HCT116 (cell line): ENCODE results near the gene WDR45B. TPM values are rescaled to one million over a fixed set of nuclear protein-coding genes. Genes with fewer than 3 reads are reported as not detected.

ENCODE experiments used
- ATAC-seq: fragments of 200-7000 bp; cut with Tn5 transposase; 2 replicates; pipeline ENCODE4 v1.9.1; 2020; ENCODE audit warnings: mild to moderate bottlenecking, moderate library complexity
- BruUV-seq: library from RNA; stranded (reverse); fragments of 400-500 nt; replicated peaks from 2 replicates; lab custom pipeline; 2021; lab: Mats Ljungman, UMichigan
- CTCF ChIA-PET: fragments of 300-600 bp; sonication (Branson Sonifier 250); formaldehyde crosslinking; loops from one replicate; lab custom pipeline; 2021; ENCODE audit warnings: antibody characterized with exemption; lab: Charles Lee
- POLR2A ChIA-PET: fragments of 300-600, 350-600 bp; sonication (Branson Sonifier 250); formaldehyde crosslinking; loops from one replicate; lab custom pipeline; 2021; ENCODE audit warnings: antibody characterized with exemption; lab: Charles Lee
- RAD21 ChIA-PET, 2 experiments: fragments of 300-600 bp; sonication (Branson Sonifier 250); formaldehyde crosslinking; loops; one replicate each; lab custom pipeline; 2023; ENCODE audit warnings: low total read pairs in 2 of 2; ENCODE audit not compliant: uncharacterized antibody in 2 of 2, unreplicated experiment in 2 of 2, low non-redundant PET in 1 of 2; lab: Charles Lee
- DNase-seq: peaks from one replicate; pipeline ENCODE4 v3.0.0-alpha.2; 2010; ENCODE audit warnings: low read depth, low spot score
- H2AFZ ChIP-seq: fragments of 200-600 bp; shearing (Covaris generic), sonication (generic); 2 replicates; pipeline ENCODE4 v1.6.1; 2017; ENCODE audit warnings: low read depth, mixed run types, mixed read lengths, antibody characterized with exemption, low read length; ENCODE audit not compliant: poor library complexity, severe bottlenecking
- H3K27ac ChIP-seq: 2 replicates; pipeline ENCODE4 v1.5.1; 2012; ENCODE audit warnings: low read depth, low read length
- H3K27me3 ChIP-seq: fragments of 200-600 bp; sonication (generic); 2 replicates; pipeline ENCODE4 v1.6.1; 2016; ENCODE audit warnings: mixed run types, low read length, mixed read lengths; ENCODE audit not compliant: insufficient read depth
- H3K36me3 ChIP-seq, 2 experiments: fragments of 200-500 bp in 1 of 2; fragments of 200-600 bp in 1 of 2; sonication (Bioruptor generic) in 1 of 2; sonication (generic) in 1 of 2; 2 replicates each; pipeline versions ENCODE4 v1.5.1 to v1.6.1; 2014 to 2016; ENCODE audit warnings: low read length in 2 of 2, inconsistent platforms in 1 of 2, mixed read lengths in 1 of 2, mixed run types in 1 of 2; ENCODE audit not compliant: insufficient read depth in 2 of 2, control insufficient read depth in 1 of 2
- H3K4me1 ChIP-seq, 2 experiments: fragments of 200-600 bp in 1 of 2; sonication (generic) in 1 of 2; 2 replicates each; pipeline versions ENCODE4 v1.5.1 to v1.6.1; 2012 to 2017; ENCODE audit warnings: low read length in 2 of 2, inconsistent platforms in 1 of 2, mild to moderate bottlenecking in 1 of 2, mixed read lengths in 1 of 2, mixed run types in 1 of 2, moderate library complexity in 1 of 2; ENCODE audit not compliant: insufficient read depth in 2 of 2, control insufficient read depth in 1 of 2
- H3K4me2 ChIP-seq: fragments of 200-600 bp; sonication (generic); 2 replicates; pipeline ENCODE4 v1.6.1; 2017; ENCODE audit warnings: mixed run types, low read length, mixed read lengths
- H3K4me3 ChIP-seq, 2 experiments: fragments of 200-600 bp in 1 of 2; sonication (generic) in 1 of 2; replicated peaks in 1 of 2; 2 replicates each; pipeline ENCODE4 v1.5.1; 2011 to 2016; ENCODE audit warnings: low read length in 2 of 2, control low read depth in 1 of 2, low read depth in 1 of 2, mild to moderate bottlenecking in 1 of 2, mixed read lengths in 1 of 2, mixed run types in 1 of 2
- H3K79me2 ChIP-seq: fragments of 200-600 bp; sonication (generic); 2 replicates; pipeline ENCODE4 v1.6.1; 2017; ENCODE audit warnings: mild to moderate bottlenecking, mixed run types, low read length, moderate library complexity, mixed read lengths; ENCODE audit not compliant: insufficient read depth
- H3K9ac ChIP-seq: fragments of 200-600 bp; sonication (generic); 2 replicates; pipeline ENCODE4 v1.6.1; 2016; ENCODE audit warnings: low read length, mixed read lengths
- H3K9me2 ChIP-seq: fragments of 200-600 bp; sonication (generic), shearing (Covaris generic); 2 replicates; pipeline ENCODE4 v1.6.1; 2017; ENCODE audit warnings: mixed run types, mild to moderate bottlenecking, moderate library complexity; ENCODE audit not compliant: insufficient read depth
- H3K9me3 ChIP-seq, 2 experiments: fragments of 200-500 bp in 1 of 2; fragments of 200-600 bp in 1 of 2; sonication (Bioruptor generic) in 1 of 2; sonication (generic) in 1 of 2; 2 replicates each; pipeline ENCODE4 v1.6.1; 2014 to 2017; ENCODE audit warnings: low read length in 2 of 2, mixed read lengths in 2 of 2, inconsistent platforms in 1 of 2, low read depth in 1 of 2, mild to moderate bottlenecking in 1 of 2, mixed run types in 1 of 2, moderate library complexity in 1 of 2; ENCODE audit not compliant: control insufficient read depth in 1 of 2, insufficient read depth in 1 of 2
- H4K20me1 ChIP-seq: fragments of 200-600 bp; sonication (generic), shearing (Covaris generic); 2 replicates; pipeline ENCODE4 v1.6.1; 2017; ENCODE audit warnings: mixed run types, mild to moderate bottlenecking, moderate library complexity; ENCODE audit not compliant: insufficient read depth
- ATF3 ChIP-seq: IDR thresholded peaks from 2 replicates; pipeline ENCODE4 v1.6.1; 2012
- CTCF ChIP-seq, 3 experiments: fragments of 200-600 bp in 1 of 3; sonication (generic) in 1 of 3; IDR thresholded peaks in 2 of 3; conservative IDR thresholded peaks in 1 of 3; 2 replicates each; pipeline ENCODE4 v1.5.1; 2012 to 2017; ENCODE audit warnings: low read depth in 2 of 3, low read length in 2 of 3, antibody characterized with exemption in 1 of 3, borderline replicate concordance in 1 of 3, control low read depth in 1 of 3, mild to moderate bottlenecking in 1 of 3, mixed read lengths in 1 of 3, mixed run types in 1 of 3, moderate library complexity in 1 of 3; ENCODE audit not compliant: insufficient read depth in 1 of 3
- EGR1 ChIP-seq: IDR thresholded peaks from 2 replicates; pipeline ENCODE4 v1.6.1; 2012; ENCODE audit warnings: low read depth
- EZH2phosphoT487 ChIP-seq: fragments of 200-600 bp; IDR thresholded peaks from 2 replicates; pipeline ENCODE4 v1.6.1; 2018; ENCODE audit warnings: antibody characterized with exemption, borderline replicate concordance
- JUND ChIP-seq: IDR thresholded peaks from 2 replicates; pipeline ENCODE4 v1.6.1; 2012
- POLR2A ChIP-seq: IDR thresholded peaks from 2 replicates; pipeline ENCODE4 v1.7.0; 2011; ENCODE audit warnings: borderline replicate concordance; ENCODE audit not compliant: insufficient read depth, insufficient read length; ENCODE audit errors: extremely low read depth
- SIN3A ChIP-seq: IDR thresholded peaks from 2 replicates; pipeline ENCODE4 v1.6.1; 2012; ENCODE audit warnings: low read depth
- SRF ChIP-seq: IDR thresholded peaks from 2 replicates; pipeline ENCODE4 v1.6.1; 2012; ENCODE audit warnings: low read depth
- YY1 ChIP-seq: IDR thresholded peaks from 2 replicates; pipeline ENCODE4 v1.6.1; 2011; ENCODE audit warnings: low read length, low read depth, moderate library complexity, mild to moderate bottlenecking; ENCODE audit not compliant: insufficient replicate concordance; ENCODE audit errors: extremely low read depth
- ZFX ChIP-seq: fragments of 450-650 bp; IDR thresholded peaks from 2 replicates; pipeline ENCODE4 v1.6.1; 2017
- intact Hi-C: fragments of 100-400 bp; cut with micrococcal nuclease; formaldehyde crosslinking; loops from 2 replicates; pipeline ENCODE4 v1.10.0; 2022
- total RNA-seq: library from RNA; stranded (reverse); gene quantifications from one replicate; pipeline ENCODE4 v1.2.1, GENCODE V29; 2021; ENCODE audit not compliant: unreplicated experiment
- TF ChIP-seq, protein P1 (sequence below): IDR thresholded peaks from 2 replicates; pipeline ENCODE4 v1.6.1; 2012

Gene WDR45B
- total RNA-seq, 1 experiment from 2014 or later: 117 TPM

GRCh38 chr17:82631544-82631943 lies 16.7 kb downstream of the WDR45B start:
- H3K4me3 ChIP-seq: no peak overlapping the region
- H3K4me1 ChIP-seq: no peaks in the 10 kb centered on the region
- CTCF ChIA-PET: no interaction called here
- no peak overlapping the region for H3K27ac ChIP-seq
- no peak overlapping the region for H3K4me2 ChIP-seq
- no peaks in the 10 kb centered on the region for H3K9me2 ChIP-seq
- no peak overlapping the region for H2AFZ ChIP-seq
- H4K20me1 ChIP-seq: peaks cover 25% of the 10 kb centered on the region
- DNase-seq (no peak), ATAC-seq (no peak)
- H3K36me3 ChIP-seq: peaks cover 39 to 48% of the 10 kb centered on the region in 2 experiments
- RAD21 ChIA-PET: no interaction called here
- no peak for TF ChIP-seq SIN3A
- TF ChIP-seq ATF3: no peak
- no peak for TF ChIP-seq EZH2phosphoT487
- TF ChIP-seq SRF: no peak
- TF ChIP-seq POLR2A: no peak
- TF ChIP-seq CTCF (IDR thresholded peaks at IDR 0.05 in 2 of 3, conservative IDR thresholded peaks at IDR 0.05 in 1 of 3; ENCODE audit: borderline replicate concordance in 1 of 3, insufficient read depth in 1 of 3, low read depth in 2 of 3, low read length in 2 of 3): no peak
- no peak for TF ChIP-seq ZFX
- no peak for TF ChIP-seq YY1
- TF ChIP-seq, protein P1, sequence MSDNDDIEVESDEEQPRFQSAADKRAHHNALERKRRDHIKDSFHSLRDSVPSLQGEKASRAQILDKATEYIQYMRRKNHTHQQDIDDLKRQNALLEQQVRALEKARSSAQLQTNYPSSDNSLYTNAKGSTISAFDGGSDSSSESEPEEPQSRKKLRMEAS: no peak
- no peak for TF ChIP-seq JUND
- TF ChIP-seq EGR1: no peak
- no TSS peak for BruUV-seq
- peaks cover 99% of the 10 kb centered on the region for H3K79me2 ChIP-seq
- H3K9ac ChIP-seq: no peak overlapping the region
- POLR2A ChIA-PET: no interaction called here
- H3K27me3 ChIP-seq: no peaks in the 10 kb centered on the region
- intact Hi-C loops: no loop called here
- H3K9me3 ChIP-seq: no peaks in the 10 kb centered on the region
